CD4-positive, alpha-beta T cell (primary cell): ENCODE measurements around the gene TSHZ1. TPM values are rescaled to one million over a fixed set of nuclear protein-coding genes. Genes with fewer than 3 reads are reported as not detected.

Experiments used
- ATAC-seq: fragments of 200-7000 bp; cut with Tn5 transposase; one replicate; pipeline ENCODE4 v1.10.0; 2022; ENCODE audit warnings: mild to moderate bottlenecking; ENCODE audit not compliant: poor library complexity
- CTCF ChIA-PET: fragments of 350-600 bp; sonication (Branson Sonifier 250); formaldehyde crosslinking; loops from one replicate; lab custom pipeline; 2021; ENCODE audit warnings: antibody characterized with exemption, inconsistent platforms; lab: Charles Lee
- POLR2A ChIA-PET: fragments of 350-600 bp; sonication (Branson Sonifier 250); formaldehyde crosslinking; loops from one replicate; lab custom pipeline; 2021; ENCODE audit warnings: antibody characterized with exemption, inconsistent platforms; lab: Charles Lee
- DNase-seq, 14 experiments: peaks; one replicate each; pipeline ENCODE4 v3.0.0-alpha.2; 2013 to 2020; ENCODE audit warnings: mixed read lengths in 2 of 14
- H3K27ac ChIP-seq, 2 donors: one replicate each; pipeline versions ENCODE4 v1.5.1 to v1.7.0; 2013; ENCODE audit warnings: low read length in 2 of 2, low read depth in 1 of 2, mild to moderate bottlenecking in 1 of 2
- H3K27me3 ChIP-seq, 2 experiments: 1 replicate in 1 of 2; 2 replicates in 1 of 2; pipeline versions ENCODE4 v1.6.1 to v1.7.0; 2013; ENCODE audit warnings: low read length in 2 of 2, control low read depth in 1 of 2, mild to moderate bottlenecking in 1 of 2, moderate library complexity in 1 of 2; ENCODE audit not compliant: insufficient read depth in 2 of 2, control insufficient read depth in 1 of 2
- H3K36me3 ChIP-seq: one replicate; pipeline ENCODE4 v1.6.1; 2013; ENCODE audit warnings: low read length, control low read depth; ENCODE audit not compliant: insufficient read depth
- H3K4me1 ChIP-seq: one replicate; pipeline ENCODE4 v1.6.1; 2013; ENCODE audit warnings: low read length, control low read depth; ENCODE audit not compliant: insufficient read depth
- H3K4me3 ChIP-seq: one replicate; pipeline ENCODE4 v1.5.1; 2013; ENCODE audit warnings: mild to moderate bottlenecking, low read length, moderate library complexity
- H3K9me3 ChIP-seq, 2 experiments: 1 replicate in 1 of 2; 2 replicates in 1 of 2; pipeline versions ENCODE4 v1.6.1 to v1.7.0; 2013; ENCODE audit warnings: low read length in 2 of 2, mild to moderate bottlenecking in 2 of 2, control low read depth in 1 of 2, moderate library complexity in 1 of 2; ENCODE audit not compliant: control insufficient read depth in 1 of 2, insufficient read depth in 1 of 2
- H3K27ac Mint-ChIP-seq: one replicate; pipeline ENCODE4 v1.8.0; 2020; ENCODE audit warnings: mixed read lengths
- H3K27me3 Mint-ChIP-seq: one replicate; pipeline ENCODE4 v1.8.0; 2021; ENCODE audit warnings: mixed read lengths
- H3K36me3 Mint-ChIP-seq: one replicate; pipeline ENCODE4 v1.8.0; 2021; ENCODE audit warnings: low read depth, mixed read lengths
- H3K4me1 Mint-ChIP-seq: one replicate; pipeline ENCODE4 v1.8.0; 2021; ENCODE audit warnings: low read depth, mixed read lengths
- H3K4me3 Mint-ChIP-seq: one replicate; pipeline ENCODE4 v1.8.0; 2020; ENCODE audit warnings: mild to moderate bottlenecking, mixed read lengths
- H3K9me3 Mint-ChIP-seq: one replicate; pipeline ENCODE4 v1.8.0; 2020; ENCODE audit warnings: mixed read lengths
- intact Hi-C, 2 experiments: fragments of 100-400 bp; cut with DNase I in 1 of 2; cut with micrococcal nuclease in 1 of 2; formaldehyde crosslinking; loops; one replicate each; pipeline versions ENCODE4 v1.15.1 to v1.9.0; 2023 to 2025; cut with DNase I, micrococcal nuclease
- total RNA-seq, 174 experiments: library from RNA in 2 of 174; stranded (reverse) in 2 of 174; gene quantifications; one replicate each; pipeline ENCODE4 v1.2.3 and lab custom pipeline; 2021 to 2026
- TF ChIP-seq, protein P1 (sequence below): fragments of 200-600 bp; IDR thresholded peaks from one replicate; pipeline ENCODE4 v1.8.0; 2022; ENCODE audit warnings: antibody characterized with exemption, mild to moderate bottlenecking

The TSHZ1 gene
- total RNA-seq, 2 experiments from 2014 or later: 19.9 to 21.5 TPM

GRCh38 chr18:75314117-75314516, 103.5 kb downstream of the TSHZ1 start:
- no peaks in the 10 kb centered on the region for H3K27me3 ChIP-seq
- H3K4me1 ChIP-seq: no peaks in the 10 kb centered on the region
- ChIA-PET CTCF (no interaction called here), POLR2A (no interaction called here)
- H3K36me3 ChIP-seq: no peaks in the 10 kb centered on the region
- intact Hi-C loops: no loop called here
- TF ChIP-seq, protein P1, sequence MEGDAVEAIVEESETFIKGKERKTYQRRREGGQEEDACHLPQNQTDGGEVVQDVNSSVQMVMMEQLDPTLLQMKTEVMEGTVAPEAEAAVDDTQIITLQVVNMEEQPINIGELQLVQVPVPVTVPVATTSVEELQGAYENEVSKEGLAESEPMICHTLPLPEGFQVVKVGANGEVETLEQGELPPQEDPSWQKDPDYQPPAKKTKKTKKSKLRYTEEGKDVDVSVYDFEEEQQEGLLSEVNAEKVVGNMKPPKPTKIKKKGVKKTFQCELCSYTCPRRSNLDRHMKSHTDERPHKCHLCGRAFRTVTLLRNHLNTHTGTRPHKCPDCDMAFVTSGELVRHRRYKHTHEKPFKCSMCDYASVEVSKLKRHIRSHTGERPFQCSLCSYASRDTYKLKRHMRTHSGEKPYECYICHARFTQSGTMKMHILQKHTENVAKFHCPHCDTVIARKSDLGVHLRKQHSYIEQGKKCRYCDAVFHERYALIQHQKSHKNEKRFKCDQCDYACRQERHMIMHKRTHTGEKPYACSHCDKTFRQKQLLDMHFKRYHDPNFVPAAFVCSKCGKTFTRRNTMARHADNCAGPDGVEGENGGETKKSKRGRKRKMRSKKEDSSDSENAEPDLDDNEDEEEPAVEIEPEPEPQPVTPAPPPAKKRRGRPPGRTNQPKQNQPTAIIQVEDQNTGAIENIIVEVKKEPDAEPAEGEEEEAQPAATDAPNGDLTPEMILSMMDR: no peak
- no peaks in the 10 kb centered on the region for H3K36me3 Mint-ChIP-seq
- H3K9me3 Mint-ChIP-seq: peaks cover 4% of the 10 kb centered on the region
- H3K27ac Mint-ChIP-seq: no peak overlapping the region
- H3K27me3 Mint-ChIP-seq: no peaks in the 10 kb centered on the region
- no peak overlapping the region for H3K27ac ChIP-seq
- H3K9me3 ChIP-seq: peaks cover 0 to 12% of the 10 kb centered on the region in 2 experiments
- no peaks in the 10 kb centered on the region for H3K4me1 Mint-ChIP-seq
- no peak overlapping the region for H3K4me3 ChIP-seq
- no peak for DNase-seq
- H3K4me3 Mint-ChIP-seq: no peak overlapping the region
- no peak for ATAC-seq

DNA sequence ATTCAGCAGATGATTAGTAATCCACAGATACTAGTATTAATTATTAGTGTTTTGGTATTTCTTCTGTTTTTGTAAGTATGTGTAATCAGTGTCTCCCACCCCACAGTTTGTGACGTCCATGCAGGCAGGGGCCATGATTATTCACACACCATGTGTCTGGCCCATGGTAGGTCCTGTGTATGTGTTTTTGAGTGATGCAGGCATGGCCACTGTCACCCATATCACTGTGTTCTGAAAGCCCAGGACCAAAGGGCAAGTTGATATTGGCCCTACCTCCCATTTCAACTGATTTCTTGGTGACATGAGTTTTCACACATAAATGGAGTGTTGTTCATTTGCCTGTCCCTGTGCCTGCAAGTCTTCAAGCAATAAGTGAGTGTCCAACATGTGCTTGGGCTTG, 104.0 kb downstream of the TSHZ1 start:
- Mint-ChIP-seq H3K9me3 (peaks cover 2% of the 10 kb centered on the region), H3K36me3 (no peaks in the 10 kb centered on the region), H3K27me3 (no peaks in the 10 kb centered on the region), H3K4me3 (no peak overlapping the region), H3K27ac (no peak overlapping the region), H3K4me1 (no peaks in the 10 kb centered on the region)
- ATAC-seq: no peak
- H3K36me3 ChIP-seq: no peaks in the 10 kb centered on the region
- H3K4me1 ChIP-seq: no peaks in the 10 kb centered on the region
- H3K9me3 ChIP-seq: peaks cover 0 to 10% of the 10 kb centered on the region in 2 experiments
- no peaks in the 10 kb centered on the region for H3K27me3 ChIP-seq
- ChIA-PET POLR2A (no interaction called here), CTCF (no interaction called here)
- H3K4me3 ChIP-seq: no peak overlapping the region
- intact Hi-C loops: no loop called here
- DNase-seq: no peak
- H3K27ac ChIP-seq: no peak overlapping the region
- TF ChIP-seq, protein P1: no peak

GRCh38 chr18:75316223-75316622, 105.6 kb downstream of the TSHZ1 start:
- H3K27ac ChIP-seq: no peak overlapping the region
- TF ChIP-seq, protein P1: no peak
- DNase-seq (no peak), ATAC-seq (no peak)
- POLR2A ChIA-PET: no interaction called here
- no peaks in the 10 kb centered on the region for H3K27me3 ChIP-seq
- H3K9me3 Mint-ChIP-seq: no peaks in the 10 kb centered on the region
- no peaks in the 10 kb centered on the region for H3K36me3 Mint-ChIP-seq
- no peaks in the 10 kb centered on the region for H3K4me1 Mint-ChIP-seq
- no peaks in the 10 kb centered on the region for H3K4me1 ChIP-seq
- no peaks in the 10 kb centered on the region for H3K9me3 ChIP-seq
- H3K27ac Mint-ChIP-seq: no peak overlapping the region
- no peak overlapping the region for H3K4me3 Mint-ChIP-seq
- H3K27me3 Mint-ChIP-seq: no peaks in the 10 kb centered on the region
- CTCF ChIA-PET: no interaction called here
- no peak overlapping the region for H3K4me3 ChIP-seq
- intact Hi-C loops: no loop called here
- H3K36me3 ChIP-seq: no peaks in the 10 kb centered on the region
